ENCODE results near the gene CTCFL. TPM values are rescaled to one million over a fixed set of nuclear protein-coding genes. Genes with fewer than 3 reads are reported as not detected.

Gene CTCFL
- total and polyA plus RNA-seq, 2 of the 13 experiments (the other 11 are each of a cell fraction or from before 2014, with no cell fraction given): 0.04 TPM; not detected in 1

GRCh38 chr20:57546956-57547649 lies 22.2 kb upstream of the CTCFL start (continued):
- no peak for TF ChIP-seq E2F2 (CRISPR knock-in tag; IDR thresholded peaks at IDR 0.05; ENCODE audit: borderline replicate concordance)
- TF ChIP-seq ZGPAT (CRISPR knock-in tag; IDR thresholded peaks at IDR 0.05): peak; percentile 52; the same call in 1 of the 2 replicates
- no peak for TF ChIP-seq TIGD3 (CRISPR knock-in tag; IDR thresholded peaks at IDR 0.05; ENCODE audit: borderline replicate concordance)
- peak; percentile 93 for TF ChIP-seq FOXA3 (CRISPR knock-in tag; IDR thresholded peaks at IDR 0.05)
- TF ChIP-seq RXRB (CRISPR knock-in tag; IDR thresholded peaks at IDR 0.05; ENCODE audit: borderline replicate concordance): peak; percentile 96
- TF ChIP-seq MXD1 (CRISPR knock-in tag; IDR thresholded peaks at IDR 0.05): no peak
- TF ChIP-seq ZNF713 (CRISPR knock-in tag; IDR thresholded peaks at IDR 0.05): no peak
- no peak for TF ChIP-seq BRF2 (CRISPR knock-in tag; IDR thresholded peaks at IDR 0.05)
- TF ChIP-seq REXO4 (CRISPR knock-in tag; IDR thresholded peaks at IDR 0.05; ENCODE audit: borderline replicate concordance): no peak
- no peak for TF ChIP-seq SALL2 (CRISPR knock-in tag; IDR thresholded peaks at IDR 0.05)
- TF ChIP-seq ZBTB44 (CRISPR knock-in tag; IDR thresholded peaks at IDR 0.05): no peak
- peak; percentile 67; the same call in 1 of the 2 replicates for TF ChIP-seq ZNF724P (CRISPR knock-in tag; IDR thresholded peaks at IDR 0.05; ENCODE audit: borderline replicate concordance)
- no peak for TF ChIP-seq ZNF280D (CRISPR knock-in tag; IDR thresholded peaks at IDR 0.05)
- no peak for TF ChIP-seq FOXP1 (IDR thresholded peaks at IDR 0.05)
- TF ChIP-seq FOXP1 (CRISPR knock-in tag; IDR thresholded peaks at IDR 0.05): peak; percentile 65
- TF ChIP-seq ZKSCAN8 (CRISPR knock-in tag; IDR thresholded peaks at IDR 0.05; ENCODE audit: borderline replicate concordance): no peak; the same call in 1 of the 2 replicates
- peak; percentile 87 for TF ChIP-seq BHLHE40 (IDR thresholded peaks at IDR 0.05; ENCODE audit: low read length)
